CD4-positive, alpha-beta T cell treated with Interleukin-17A for 4 hours (primary cell): Measurements from ENCODE around the gene QARS1.

ENCODE experiments used
- DNase-seq: peaks from one replicate; pipeline ENCODE4 v3.0.0-alpha.2; 2020; ENCODE audit warnings: mixed read lengths

The QARS1 gene

GRCh38 chr3:49104427-49105291 lies at the start of gene QARS1:
QARS1 (minus strand) TSS chr3:49104757; CDS start chr3:49104733, 24 bp downstream.
- peak; percentile 88 for DNase-seq

GRCh38 chr3:49153349-49153912 lies 48.9 kb upstream of the QARS1 start:
- no peak for DNase-seq

GRCh38 chr3:49151610-49152009 lies 47.1 kb upstream of the QARS1 start:
- no peak for DNase-seq

- DNase-seq: no peak
These were observed 43.6 kb upstream of the QARS1 start for GRCh38 chr3:49148159-49148558.

DNA sequence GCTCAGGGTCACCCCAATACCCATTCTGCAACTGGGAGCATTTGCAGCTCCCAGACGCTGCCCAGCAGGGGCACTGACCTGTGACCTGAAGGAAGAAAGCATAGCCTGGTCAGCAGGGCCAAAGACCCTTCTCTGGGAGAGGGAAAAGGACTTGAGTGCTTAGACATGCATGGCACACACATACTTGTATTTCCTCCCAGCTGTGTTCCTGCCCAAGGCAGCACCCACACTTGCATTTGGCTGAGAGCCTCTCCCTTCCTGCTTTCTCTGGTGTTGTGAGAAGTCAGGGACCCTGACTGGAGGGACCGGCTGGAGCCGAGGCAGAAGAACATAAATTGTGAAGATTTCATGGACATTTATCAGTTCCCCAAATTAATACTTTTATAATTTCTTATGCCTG lies 35.5 kb upstream of the QARS1 start:
- no peak for DNase-seq

DNA sequence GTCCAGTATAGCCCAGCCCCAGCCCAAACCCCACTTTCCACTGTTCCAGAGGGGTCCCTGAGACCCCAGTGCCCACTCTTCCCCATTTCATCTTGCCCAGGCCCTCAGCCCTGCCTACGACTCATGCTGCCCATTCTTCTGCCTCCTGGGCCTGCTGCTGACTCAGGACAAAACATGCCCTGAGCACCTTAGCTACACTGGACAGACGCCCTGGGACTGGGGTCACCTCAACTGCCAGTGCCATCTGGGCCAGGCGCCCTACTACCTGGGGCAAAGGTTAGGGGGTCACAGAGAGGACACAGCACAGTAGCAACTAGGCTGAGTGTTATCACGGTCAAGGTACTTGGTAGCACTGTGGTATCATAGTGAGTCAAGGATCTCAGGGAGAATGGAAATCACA lies 30.9 kb upstream of the QARS1 start:
- DNase-seq: no peak

DNA sequence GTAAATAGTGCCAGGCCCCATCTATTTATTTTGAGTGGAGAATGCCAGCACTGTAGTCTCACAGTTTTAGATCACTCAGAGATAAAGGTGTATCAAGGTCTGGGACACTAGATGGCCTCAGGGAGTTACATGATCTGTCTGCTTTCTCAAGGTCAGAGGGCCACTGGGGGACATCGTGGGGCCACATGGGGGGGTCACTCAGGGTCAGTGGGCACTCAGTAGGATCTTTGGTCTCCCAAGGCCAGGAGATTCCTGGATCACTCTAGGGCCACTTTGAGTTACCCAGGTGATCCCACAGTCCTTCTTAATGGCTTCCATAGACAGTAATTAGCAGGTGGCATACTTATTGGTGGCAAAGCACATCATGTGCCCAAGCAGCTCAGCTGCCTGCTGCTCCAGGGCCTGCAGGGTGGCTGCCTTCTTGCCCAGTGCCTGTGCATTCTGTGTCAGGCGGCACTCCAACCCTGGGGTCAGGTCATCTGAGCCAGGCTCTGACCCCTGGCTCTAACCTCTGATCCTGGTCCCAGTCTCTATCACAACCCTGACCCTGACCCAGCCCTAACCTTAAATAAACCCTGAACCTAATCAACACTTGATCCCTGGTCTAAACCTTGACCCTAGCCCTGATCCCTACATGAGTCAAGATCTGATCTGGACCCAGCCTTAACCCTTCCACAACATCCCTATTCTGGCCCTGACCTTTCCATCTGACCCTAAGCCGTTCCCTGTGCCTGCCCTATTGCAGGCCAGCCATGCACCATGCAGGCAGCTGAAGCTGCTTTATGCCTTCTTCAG lies 30.1 kb upstream of the QARS1 start:
- no peak for DNase-seq

DNA sequence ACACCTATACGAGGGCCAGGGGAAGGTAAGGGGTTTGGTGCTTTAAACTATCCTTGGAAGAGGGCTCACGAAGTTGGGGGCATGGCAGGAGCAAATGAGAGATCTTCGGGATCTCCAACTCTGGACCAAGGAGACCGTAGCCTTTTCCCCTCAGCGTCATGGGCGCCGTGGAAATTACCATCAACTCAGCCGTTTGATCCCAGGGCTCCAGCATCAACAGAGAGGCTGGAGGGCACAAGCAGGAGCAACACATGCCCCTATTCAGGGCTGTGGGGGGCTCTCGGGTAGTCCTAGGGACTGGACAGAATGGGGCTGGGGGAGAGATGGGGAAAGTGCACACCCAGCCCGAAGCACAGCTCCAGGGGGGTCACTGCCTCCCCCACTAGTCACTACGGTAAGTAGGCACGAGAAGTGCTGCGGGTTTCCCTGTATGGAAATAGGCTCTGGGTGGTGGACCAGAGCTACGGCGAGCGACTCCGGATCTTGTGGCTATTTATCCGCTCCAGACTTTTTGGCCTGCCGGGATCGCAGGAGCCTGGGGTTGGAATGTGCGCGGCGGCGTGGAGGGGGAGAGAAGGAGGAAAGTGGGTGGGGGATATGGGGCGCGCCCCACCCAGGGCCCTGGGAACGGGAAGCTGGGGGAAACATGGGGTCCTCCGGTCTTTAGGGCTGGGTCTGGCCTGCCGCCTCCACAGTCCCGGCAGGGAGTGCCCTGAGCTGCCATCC lies 28.8 kb upstream of the QARS1 start:
- no peak for DNase-seq

DNA sequence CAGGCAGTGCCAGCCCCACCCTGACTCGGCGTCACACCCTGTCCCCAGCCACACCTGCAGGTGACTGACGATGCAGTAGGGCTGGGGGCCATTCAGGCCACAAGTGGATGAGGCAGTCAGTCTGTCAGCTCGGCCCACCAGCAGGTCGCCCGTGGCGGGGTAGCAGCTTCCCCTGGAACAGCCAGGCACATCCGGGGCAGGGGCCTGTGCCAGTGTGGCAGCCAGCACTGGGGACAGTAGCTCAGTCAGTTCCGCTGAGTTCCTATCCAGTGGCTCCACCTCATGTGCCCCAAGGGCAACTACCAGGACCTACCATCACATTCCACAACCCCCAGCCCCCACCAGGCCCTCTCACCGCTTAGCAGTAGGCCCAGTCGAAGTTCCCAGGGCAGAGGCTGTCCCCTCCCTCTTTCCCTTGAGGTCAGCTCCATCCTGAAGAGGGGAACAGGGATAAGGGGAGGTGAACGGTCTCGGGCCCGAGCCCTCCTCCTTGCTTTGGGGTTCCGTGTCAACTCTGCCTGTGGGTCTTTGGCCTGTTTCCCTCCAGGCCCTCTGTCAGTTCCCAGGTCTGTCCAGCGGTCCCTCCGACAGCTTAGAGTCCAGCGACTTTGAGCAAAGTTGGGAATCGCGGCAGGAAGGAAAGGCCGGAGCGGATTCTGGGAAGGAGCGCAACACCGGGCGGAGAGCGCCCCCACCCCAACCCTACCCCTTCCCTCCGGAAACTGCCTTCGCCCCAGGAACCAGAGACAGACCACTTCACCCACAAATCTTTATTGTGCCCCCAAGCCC lies 28.1 kb upstream of the QARS1 start, which contains the start of gene LAMB2:
TSS of gene LAMB2 (minus strand) at position 614 of the 789 bp plus-strand sequence. CDS start at position 431, 183 bp downstream.
- DNase-seq: no peak

GRCh38 chr3:49132073-49132436 lies 27.5 kb upstream of the QARS1 start:
- no peak for DNase-seq

GRCh38 chr3:49131576-49131975 lies 27.0 kb upstream of the QARS1 start:
- DNase-seq: no peak

DNA sequence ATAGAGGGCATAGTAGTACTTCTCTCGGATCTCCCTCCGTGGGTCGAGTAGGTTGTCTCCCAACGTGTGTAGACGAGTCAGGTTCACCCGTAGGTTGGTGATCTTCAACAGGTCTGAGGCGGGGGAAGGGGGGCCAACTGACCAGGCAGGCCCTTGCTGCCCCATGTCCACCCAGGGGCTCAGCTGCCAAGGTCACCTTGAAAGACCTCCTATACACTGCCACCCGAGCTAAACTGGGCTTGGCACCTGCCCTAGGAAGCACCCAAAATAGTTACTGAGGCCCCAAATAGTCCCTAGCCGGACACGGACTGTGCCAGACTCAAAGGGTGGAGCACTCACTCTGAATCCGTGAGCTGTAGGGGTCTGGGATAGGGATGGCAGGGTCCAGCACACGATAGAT lies 26.5 kb upstream of the QARS1 start:
- DNase-seq: no peak

- DNase-seq: no peak
These were observed 20.6 kb upstream of the QARS1 start for GRCh38 chr3:49124991-49125670.

DNA sequence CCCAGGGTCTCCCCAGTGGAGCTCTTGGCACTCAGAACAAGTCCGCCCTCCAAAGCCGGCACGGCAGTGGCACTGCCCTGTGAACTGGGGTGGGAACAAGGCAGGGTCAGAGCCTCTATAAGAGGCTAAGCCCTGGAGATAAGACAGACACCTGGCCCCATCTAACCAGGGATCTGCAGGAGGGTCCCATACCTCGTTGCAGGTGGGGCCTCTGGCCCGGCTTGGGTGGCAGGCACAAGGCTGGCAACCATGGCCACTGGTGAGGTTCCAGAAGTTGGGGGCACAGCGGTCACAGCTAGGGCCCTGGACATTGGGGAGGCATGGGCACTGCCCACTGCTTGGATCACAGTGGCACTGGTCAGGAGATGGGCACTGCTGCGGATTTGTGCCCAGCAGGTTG lies 19.6 kb upstream of the QARS1 start:
- no peak for DNase-seq

GRCh38 chr3:49123687-49124086 lies 19.1 kb upstream of the QARS1 start:
- no peak for DNase-seq

- no peak for DNase-seq
These were observed 18.5 kb upstream of the QARS1 start for GRCh38 chr3:49122886-49123545.

DNA sequence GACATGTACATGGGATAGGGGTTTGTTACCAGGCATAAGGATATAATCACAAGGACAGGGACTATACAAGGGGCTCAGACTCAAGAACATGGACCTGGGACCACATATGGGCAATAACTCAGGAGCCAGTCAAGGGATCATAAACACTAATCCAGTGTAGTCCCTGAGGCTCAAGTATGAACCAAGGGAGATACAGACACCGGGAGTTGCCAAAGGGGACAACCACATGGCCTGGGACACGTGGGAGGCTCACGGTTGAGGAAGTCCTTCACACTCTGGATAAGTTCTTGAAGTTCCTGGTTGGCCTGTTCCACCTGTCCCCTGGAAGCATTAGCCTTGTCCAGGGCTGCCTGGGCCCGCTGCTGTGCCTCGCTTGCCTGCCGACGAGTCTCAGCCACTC lies 17.9 kb upstream of the QARS1 start:
- no peak for DNase-seq

- DNase-seq: no peak
These were observed 17.5 kb upstream of the QARS1 start for GRCh38 chr3:49122022-49122421.

DNA sequence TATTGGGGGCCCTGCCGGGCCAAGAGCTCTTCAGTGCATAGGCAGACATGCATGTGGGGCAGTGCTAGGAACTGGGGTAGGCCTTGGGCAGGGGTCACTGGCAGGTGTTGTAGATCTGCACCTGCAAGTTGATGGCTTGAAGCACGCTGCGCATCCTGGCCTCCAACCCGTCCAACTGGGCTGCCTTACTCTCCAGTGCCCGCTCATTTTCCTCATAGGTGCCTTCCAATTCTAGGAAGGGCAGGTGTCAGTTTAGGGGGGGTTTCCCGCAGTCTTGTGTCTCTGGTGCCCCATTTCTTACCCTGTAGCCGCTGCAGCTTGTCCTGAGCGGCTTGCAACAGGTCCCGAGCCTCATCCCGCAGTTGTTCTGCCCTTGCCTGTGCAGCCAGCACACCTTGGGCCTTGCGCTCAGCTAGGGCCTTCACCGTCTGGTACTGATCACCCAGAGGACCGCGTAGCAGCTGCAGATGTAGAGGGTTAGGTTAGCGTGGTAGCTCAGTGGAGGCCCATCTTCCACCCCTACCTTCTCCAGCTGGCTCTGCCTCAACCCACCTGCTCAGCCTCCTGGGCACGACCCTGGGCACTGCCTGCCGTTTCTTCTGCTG lies 16.7 kb upstream of the QARS1 start:
- no peak for DNase-seq

DNA sequence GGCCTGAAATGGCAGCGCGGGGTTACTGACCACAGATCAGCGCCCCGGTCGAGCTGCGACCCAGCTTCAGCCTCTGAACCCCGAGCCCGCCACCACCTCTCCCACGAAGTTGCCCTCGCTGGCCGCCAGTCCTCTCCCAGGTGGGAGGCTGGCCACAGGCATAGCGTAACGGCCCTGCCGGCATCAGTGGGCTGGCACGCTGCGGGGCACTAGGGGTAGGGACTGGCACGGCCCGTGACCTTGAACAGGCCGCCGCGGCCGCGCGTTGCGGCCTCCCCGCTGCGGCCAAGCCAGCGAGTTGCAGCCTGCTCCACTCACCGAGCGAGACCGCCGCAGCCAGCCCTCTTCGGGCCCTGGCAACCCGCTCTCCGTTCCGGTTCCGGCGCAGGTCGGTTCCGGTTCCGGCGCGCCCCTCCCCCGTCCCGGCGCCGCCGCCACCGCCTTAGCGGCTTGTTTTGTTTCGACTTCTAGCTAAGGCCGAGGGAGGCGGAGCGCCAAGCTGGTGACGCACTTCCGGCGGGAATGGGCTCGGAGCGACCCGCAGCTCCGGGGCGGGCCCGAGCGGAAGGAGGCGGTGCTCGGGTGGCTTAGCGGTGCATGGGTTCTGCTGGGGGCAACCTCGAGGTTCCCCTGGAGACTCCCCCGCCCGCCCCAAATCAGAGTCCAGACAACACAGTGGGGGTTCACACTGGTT lies 16.0 kb upstream of the QARS1 start, which contains the start of gene USP19:
TSS of gene USP19 (minus strand) at position 386 of the 694 bp plus-strand sequence. CDS start 1,678 bp downstream, outside the sequence.
- DNase-seq: peak; percentile 98
